ENCODE measurements around the gene MLST8.
A peak's percentile ranks its signal among the peaks of the same experiment; 100 is the strongest.

- TF ChIP-seq POLR2AphosphoS5 (IDR thresholded peaks at IDR 0.05; ENCODE audit: low read depth, low read length) (peak; percentile 97), POLR2A (IDR thresholded peaks at IDR 0.05; ENCODE audit: low read depth, low read length) (peak; percentile 98)
Measured at GRCh38 chr16:2223221-2223941, 18.1 kb downstream of the MLST8 start, which contains the start of gene E4F1.
